SIG-M5 (cell line): ENCODE results near the gene RTEL1.
A peak's percentile ranks its signal among the peaks of the same experiment; 100 is the strongest.
"Not testable (repeated sequence)": the region's sequence is repeated elsewhere in the genome, so short reads cannot be mapped to it uniquely, and the experiment has no call there.

Experiments used
- DNase-seq: peaks from one replicate; lab custom pipeline; 2025; lab: John Stamatoyannopoulos, UW

The RTEL1 gene

DNA sequence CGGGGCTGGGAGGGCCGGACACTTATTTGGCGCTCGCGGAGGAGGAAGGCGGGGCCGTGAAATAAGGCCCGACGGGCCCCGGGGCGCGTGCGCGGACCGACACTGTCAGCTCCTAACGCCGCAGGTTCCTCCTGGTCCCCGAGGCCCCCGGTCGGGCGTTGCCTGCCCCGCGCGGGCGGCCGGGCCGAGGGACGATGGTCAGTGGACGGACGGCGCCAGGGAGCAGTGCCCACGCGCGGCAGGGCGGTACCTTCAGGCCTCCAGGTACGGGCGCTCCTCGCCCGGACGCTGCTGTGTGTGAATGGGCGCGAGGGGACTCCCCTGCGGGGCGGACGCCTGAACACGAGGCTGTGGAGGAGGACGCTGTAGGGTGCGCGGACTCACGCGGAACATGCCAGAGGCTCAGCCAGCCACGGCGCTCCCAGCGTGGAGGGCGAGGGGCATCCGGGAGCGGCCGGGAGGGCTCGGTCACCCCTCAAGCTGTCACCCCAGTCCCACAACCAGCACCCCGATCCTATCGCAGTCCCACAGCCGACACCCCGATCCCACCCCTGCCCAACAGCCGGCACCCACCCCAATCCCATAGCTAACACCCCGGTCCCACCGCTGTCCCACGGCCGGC lies 30.9 kb upstream of the RTEL1 start:
- DNase-seq: peak; percentile 71

DNA sequence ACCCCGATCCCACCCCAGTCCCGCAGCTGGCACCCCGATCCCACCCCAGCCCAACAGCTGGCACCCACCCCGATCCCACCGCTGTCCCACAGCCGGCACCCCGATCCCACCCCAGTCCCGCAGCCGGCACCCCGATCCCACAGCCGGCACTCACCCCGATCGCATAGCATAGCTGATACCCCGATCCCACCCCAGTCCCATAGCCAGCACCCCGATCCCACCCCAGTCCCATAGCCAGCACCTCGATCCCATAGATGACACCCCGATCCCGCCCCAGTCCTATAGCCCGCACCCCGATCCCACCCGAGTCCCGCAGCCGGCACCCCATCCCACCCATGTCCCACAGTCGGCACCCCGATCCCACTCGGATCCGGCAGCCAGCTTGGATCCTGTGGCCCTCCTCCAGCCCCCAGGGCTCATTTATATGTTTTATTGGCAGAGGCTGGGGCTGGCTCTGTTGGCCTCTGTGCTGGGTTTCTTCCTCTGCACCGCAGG lies 30.3 kb upstream of the RTEL1 start:
- no peak for DNase-seq

DNA sequence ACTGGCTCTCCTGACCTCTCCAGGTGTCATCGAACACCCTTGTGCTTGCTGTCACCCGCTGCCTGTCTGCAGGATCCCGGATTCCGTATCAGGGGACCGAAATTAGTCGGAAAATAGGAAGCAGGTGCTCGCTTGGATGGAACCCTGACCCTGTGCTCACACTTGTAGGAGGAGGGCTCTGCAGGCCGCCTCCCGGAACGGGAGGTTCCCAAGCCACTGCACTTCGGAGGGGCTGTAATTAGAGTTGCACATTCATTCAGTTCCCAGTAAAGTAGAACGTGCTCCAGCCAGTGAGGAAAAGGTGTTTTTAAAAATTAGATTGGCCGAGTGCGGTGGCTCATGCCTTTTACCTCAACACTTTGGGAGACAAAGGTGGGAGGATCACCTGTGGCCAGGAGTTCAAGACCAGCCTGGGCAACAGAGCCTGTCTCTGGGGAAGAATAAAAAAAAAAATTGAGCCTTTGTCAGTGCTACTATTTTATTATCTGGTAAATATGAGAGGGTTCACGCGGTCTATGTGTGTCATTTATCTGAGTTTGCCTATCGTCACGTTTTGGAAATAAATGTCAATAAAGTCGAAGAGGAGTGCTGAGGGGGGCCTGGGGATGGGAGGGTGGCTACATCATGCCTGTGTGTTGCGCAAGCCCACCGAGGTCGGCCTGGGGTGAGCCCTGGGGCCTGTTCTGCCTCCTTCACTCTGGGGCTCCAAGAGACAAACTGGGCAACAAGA lies 29.7 kb upstream of the RTEL1 start:
- DNase-seq: peak; percentile 39

DNA sequence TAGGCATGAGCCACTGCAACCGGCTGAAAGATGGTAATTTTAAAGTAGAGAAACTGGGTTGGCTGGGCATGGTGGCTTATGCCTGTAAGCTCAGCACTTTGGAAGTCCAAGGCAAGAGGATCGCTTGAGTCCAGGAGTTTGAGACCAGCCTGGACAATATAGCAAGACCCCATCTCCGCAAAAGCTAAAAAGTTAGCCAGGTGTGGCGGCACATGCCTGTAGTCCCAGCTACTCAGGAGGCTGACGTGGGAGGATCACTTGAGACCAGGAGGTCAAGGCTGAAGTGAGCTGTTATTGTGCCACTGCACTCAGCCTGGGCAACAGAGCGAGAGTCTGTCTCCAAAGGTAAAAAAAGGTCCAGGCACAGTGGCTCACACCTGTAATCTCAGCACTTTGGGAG lies 27.2 kb upstream of the RTEL1 start:
- DNase-seq: not testable (repeated sequence)

DNA sequence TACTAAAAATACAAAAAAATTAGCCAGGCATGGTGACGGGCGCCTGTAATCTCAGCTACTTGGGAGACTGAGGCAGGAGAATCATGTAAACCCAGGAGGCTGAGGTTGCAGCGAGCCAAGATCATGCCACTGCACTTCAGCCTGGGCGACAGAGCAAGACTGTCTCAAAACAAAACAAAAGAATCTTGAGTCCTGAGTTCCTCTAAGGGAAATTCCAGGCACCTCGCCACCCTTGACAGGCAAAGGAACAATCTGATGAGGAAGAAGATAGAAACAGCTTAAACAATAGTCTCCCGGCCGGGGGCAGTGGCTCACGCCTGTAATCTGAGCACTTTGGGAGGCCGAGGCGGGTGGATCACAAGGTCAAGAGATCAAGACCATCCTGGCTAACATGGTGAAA lies 26.7 kb upstream of the RTEL1 start:
- DNase-seq: not testable (repeated sequence)

GRCh38 chr20:63633732-63634131 lies 24.4 kb upstream of the RTEL1 start:
- DNase-seq: no peak

DNA sequence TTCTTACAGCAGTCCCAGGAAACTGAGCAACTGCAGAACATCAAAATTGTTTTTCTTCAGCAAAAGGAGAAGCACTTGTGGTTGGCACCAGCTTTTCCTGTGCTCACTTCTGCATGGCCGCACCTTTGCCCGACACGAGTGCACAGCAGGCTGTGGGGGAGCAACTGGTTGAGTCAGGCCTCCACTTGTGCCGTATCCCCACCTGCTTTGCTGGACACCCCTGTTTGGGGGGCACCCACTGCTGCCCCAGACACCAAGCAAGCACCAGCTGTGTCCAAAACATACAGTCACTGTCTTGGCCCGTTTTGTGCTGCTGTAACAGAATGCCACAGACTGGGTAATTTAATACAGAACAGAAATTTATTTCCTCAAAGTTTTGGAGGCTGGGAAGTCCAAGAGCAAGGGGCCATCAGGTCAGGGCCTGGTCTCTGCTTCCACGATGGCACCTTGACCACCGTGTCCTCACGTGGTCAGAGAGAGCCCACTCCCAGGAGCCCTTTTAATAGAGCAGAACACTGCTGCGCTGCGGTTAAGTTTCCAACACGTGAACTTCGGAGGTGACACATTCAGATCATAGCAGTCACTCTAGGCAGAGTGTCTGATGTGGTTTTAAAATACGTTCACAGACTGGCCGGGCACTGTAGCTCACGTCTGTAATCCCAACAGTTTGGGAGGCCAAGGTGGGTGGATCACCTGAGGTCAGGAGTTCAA lies 22.5 kb upstream of the RTEL1 start:
- no peak for DNase-seq

- DNase-seq: no peak
Observed at GRCh38 chr20:63636752-63637628, 21.1 kb upstream of the RTEL1 start.

DNA sequence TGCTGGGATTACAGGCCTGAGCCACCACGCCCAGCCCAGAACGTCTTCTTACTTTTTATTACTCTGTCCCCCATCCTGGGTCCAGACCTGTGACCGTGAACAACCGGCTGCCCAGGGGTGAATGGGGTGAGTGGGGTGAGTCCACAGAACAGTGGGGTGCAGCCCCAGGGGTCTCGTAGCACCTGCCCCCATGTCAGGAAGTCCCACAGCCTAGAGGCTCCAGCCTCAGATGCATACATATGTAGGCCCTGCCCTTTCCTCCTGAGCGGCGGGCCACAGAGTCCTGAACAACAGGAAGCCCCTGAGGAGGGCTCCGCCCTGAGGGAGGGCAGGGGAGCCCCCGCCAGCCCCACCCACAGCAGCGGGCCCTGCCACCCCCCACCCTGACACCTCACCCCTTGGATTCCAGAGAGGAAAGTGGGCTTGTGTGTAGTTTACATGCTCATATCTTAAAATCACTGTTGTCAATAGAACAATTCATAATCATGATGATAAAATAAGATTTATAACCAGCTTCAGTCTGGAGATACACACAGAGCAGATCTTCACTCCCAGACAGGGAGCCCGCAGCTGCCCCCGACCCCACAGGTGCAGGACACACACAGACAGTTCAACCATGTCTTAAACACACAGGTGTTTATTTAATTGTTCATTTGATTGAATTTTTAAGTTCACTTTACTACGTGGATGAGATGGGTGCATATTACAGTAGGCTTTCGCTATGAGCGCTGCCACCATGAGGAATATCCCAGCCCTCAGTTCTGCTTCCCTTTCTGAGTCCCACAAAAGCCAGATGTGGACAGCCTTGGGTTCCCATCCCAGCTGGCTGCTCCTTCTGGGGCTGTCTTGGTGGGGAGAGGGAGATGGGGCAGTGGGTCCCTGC lies 18.8 kb upstream of the RTEL1 start:
- DNase-seq: no peak

- no peak for DNase-seq
Observed at GRCh38 chr20:63640086-63640485, 18.0 kb upstream of the RTEL1 start.

DNA sequence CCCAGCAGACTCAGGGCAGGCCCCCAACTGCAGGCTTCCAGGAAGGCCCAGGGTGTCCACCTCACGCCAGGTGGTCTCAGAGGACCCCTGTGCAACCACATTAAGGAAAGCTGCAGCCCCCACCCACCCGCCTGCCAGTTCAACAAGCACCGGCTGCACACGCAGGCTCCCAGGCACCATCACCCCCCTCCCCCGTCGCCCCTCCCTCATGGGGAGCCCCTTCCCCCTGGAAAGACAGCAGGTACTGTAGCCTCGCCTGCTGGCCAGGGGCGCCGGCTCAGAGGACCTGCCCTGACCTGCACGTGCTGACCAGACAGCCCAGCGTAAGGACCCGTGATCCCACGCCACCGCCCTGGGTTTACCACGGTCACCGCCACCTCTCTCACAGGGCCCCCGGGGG lies 17.4 kb upstream of the RTEL1 start:
- DNase-seq: not testable (repeated sequence)

DNA sequence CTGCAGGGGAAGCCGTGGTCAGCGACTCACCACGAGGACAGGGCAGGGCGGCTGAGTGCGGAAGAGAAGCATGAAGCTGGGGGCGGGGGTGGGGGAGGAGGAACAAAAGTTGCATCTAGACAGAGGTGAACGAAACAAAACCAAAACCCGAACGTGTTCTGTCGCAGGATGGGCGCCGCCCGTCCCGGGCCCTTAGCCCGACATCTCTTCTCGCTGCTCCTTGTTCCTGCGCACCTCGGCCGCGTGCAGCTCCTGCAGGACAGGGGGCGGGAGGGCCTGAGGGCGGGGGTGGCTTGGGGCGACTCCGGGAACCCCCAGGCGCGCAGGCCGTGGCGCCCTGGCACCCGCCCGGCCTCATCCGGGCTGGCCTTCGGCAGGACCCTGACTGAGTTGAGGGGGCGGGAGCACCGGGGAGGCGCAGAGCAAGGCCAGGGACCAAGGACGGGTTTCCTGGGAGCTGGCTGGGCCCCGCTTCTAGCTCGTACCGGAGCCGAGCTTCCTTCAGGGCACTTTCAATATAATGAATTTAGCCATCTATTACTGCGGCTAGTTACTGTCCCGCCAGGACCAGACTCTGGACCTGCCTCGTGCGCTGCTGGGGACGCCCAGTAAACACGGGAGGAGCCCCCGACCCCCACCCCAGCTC lies 16.8 kb upstream of the RTEL1 start:
- no peak for DNase-seq

GRCh38 chr20:63641792-63642523 lies 16.2 kb upstream of the RTEL1 start:
- no peak for DNase-seq

DNA sequence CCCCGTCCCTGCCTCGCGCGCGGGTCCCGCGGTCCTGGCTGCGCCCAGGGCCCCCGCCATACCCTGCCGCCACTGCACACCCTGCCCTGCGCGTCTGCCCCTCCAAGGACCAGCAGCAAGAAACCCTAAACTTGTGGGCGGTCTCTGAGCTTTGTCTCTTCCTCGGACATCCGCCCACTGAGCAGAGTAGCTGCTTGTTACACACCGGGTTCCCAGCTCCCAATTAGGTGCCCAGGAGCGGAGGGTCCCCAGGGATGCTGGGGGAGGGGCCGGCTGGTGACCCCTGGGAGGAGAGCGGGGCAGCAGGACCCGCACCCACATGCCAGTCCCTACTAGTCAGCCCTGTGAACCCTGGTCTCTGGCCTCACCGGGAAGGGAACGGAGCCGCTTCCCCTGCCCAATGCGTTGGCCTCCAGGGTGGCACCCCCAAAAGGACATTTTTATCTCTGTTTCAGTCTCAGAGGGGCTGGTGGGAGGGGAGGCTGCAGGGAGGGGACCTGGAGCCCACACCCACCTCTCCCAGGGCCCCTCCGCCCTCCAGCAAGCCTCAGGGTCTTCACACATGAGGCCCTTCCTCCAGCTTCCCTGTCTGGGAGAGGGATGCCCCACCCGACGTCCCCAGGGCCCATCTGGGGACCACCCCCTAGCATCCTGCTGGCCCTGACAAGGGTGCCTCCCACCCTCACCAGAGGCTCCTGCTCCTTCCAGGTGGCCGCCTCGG lies 15.4 kb upstream of the RTEL1 start:
- DNase-seq: no peak

DNA sequence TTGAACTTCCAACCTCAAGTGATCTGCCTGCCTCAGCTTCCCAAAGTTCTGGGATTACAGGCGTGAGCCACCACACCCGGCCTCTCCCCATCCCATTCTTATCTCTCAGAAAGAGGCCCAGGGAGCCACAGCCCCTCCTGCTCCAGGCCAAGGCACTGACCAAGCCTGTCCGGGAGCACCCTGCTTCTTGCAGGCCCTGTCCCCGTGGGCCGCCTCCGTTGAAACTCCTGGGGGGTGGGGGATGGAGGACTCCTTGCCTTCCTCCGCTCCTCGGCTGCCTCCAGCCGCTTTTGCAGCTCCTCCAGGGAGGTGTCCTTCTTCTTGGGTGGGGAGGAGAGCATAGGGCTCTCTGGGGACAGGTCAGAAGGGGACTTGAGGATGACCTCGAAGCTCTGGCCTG lies 14.6 kb upstream of the RTEL1 start:
- DNase-seq: no peak

DNA sequence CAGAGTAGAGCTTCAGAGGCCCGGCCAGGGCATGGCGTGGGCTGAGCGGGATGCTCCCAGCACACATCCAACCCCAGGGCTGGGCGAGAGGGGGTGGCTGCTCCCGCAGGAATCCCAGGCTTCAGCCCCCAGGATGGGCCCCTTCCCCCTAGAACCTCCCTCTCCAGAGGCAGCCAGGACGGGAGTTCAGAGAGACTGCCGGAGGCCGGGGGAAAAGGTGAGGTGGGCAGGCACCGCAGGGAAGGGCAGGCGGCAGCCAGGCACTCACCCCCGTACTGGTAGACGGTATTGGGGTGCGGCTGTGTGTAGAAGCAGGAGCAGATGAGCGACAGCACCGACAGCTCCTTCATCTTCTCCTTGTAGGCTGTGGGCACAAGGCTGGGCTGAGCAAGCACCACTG lies 14.2 kb upstream of the RTEL1 start:
- DNase-seq: no peak

DNA sequence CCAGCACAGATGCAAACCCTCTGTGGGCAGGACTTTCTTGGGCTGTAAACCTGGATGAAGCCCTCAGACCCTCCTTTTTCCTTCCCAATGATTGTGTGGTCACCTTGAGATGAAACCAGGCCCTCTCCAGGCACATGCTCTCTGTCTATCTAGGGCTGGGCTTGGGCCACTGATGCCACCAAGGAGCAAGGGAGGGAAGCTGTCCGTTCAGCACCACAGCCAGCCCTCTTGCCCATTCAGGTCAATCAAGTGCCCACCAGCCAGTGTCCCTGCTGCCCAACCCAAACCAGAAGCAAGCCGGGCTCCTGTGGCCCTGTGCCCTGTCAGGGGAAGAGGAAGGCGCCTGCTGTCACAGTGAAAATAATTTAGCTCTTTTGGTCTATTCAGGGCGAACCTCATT lies 12.9 kb upstream of the RTEL1 start:
- no peak for DNase-seq

DNA sequence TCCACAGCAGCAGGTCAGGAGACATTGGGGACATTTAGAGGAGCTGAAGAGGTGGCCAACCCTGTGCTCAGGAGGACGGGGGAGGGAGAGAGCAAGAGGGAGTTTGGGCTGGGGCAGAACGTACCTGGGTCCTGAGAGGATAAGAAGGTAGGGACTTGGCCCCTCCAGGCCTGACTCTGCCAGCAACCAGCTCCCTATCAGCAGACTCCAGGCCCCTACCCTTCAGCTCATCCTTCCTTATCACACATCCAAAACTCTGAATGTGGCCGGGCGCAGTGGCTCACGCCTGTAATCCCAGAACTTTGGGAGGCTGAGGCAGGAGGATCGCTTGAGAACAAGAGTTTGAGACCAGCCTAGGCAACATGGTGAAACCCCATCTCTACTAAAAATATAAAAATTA lies 9.9 kb upstream of the RTEL1 start:
- DNase-seq: no peak

DNA sequence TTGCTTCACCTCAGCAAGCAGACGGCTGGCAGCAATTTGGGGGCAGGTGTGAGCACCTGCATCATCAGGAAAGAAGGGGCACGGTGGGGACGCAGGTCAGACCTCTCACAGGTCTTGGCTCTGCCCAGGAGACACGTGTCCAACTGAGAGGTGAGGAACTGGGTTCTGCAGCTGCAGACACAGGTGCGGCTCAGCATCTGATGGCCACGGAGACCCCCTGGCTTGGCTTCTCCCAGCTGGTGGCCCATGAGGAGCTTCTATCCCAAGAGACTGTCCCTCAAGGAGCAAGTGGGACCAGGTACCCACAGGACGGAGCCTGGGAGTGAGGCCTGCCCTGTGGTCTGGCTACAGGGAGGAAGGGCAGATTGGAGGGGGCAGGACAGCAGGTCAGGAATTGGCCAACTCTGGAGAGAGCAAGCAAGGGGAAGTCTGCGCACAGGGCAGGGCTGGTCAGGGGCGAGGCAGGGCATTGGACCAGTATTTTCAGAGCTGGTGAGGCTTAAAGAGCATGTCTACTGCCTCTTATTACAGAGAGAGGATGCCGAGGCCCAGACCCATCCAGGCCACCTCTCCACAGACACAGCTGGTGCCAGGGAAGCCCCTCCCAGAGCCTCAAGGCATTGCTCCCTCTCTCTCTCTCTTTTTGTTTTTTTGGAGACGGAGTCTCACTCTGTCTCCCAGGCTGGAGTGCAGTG lies 9.1 kb upstream of the RTEL1 start:
- no peak for DNase-seq
